Neuronal stem cell (in vitro differentiated cells): Measurements from ENCODE around the gene PSAP.

Source experiments
- DNase-seq: peaks from one replicate; pipeline ENCODE4 v3.0.0-alpha.2; 2013; ENCODE audit warnings: low spot score
- H2AFZ ChIP-seq: one replicate; pipeline ENCODE4 v1.6.1; 2013; ENCODE audit warnings: mild to moderate bottlenecking, low read length, inconsistent platforms
- H2AK5ac ChIP-seq: 2 replicates; pipeline ENCODE4 v1.6.1; 2013; ENCODE audit warnings: low read depth, mild to moderate bottlenecking, inconsistent platforms, low read length, moderate library complexity, mixed read lengths
- H2BK120ac ChIP-seq: 2 replicates; pipeline ENCODE4 v1.6.1; 2013; ENCODE audit warnings: low read depth, mild to moderate bottlenecking, inconsistent platforms, low read length, moderate library complexity, mixed read lengths
- H2BK12ac ChIP-seq: one replicate; pipeline ENCODE4 v1.6.1; 2013; ENCODE audit warnings: low read length, inconsistent platforms
- H2BK15ac ChIP-seq: 2 replicates; pipeline ENCODE4 v1.6.1; 2013; ENCODE audit warnings: mild to moderate bottlenecking, low read length, inconsistent platforms, mixed read lengths
- H2BK5ac ChIP-seq: one replicate; pipeline ENCODE4 v1.6.1; 2013; ENCODE audit warnings: inconsistent platforms, mild to moderate bottlenecking, low read length, moderate library complexity
- H3K14ac ChIP-seq: one replicate; pipeline ENCODE4 v1.6.1; 2013; ENCODE audit warnings: low read length, inconsistent platforms
- H3K18ac ChIP-seq: 2 replicates; pipeline ENCODE4 v1.6.1; 2013; ENCODE audit warnings: low read length, inconsistent platforms
- H3K23ac ChIP-seq: 2 replicates; pipeline ENCODE4 v1.6.1; 2013; ENCODE audit warnings: low read depth, mild to moderate bottlenecking, mixed read lengths, low read length, inconsistent platforms; ENCODE audit not compliant: poor library complexity
- H3K27ac ChIP-seq: replicated peaks from 3 replicates; pipeline ENCODE4 v1.5.1; 2013; ENCODE audit warnings: low read length, inconsistent platforms
- H3K27me3 ChIP-seq, 3 experiments: 2 replicates each; pipeline ENCODE4 v1.6.1; 2013; ENCODE audit warnings: low read length in 3 of 3, mild to moderate bottlenecking in 2 of 3, inconsistent platforms in 1 of 3, low read depth in 1 of 3, mixed read lengths in 1 of 3, moderate library complexity in 1 of 3; ENCODE audit not compliant: control insufficient read depth in 3 of 3, insufficient read depth in 3 of 3
- H3K36me3 ChIP-seq, 2 donors: replicated peaks in 1 of 2; 2 replicates each; pipeline ENCODE4 v1.6.1; 2013; ENCODE audit warnings: low read length in 2 of 2; ENCODE audit not compliant: control insufficient read depth in 2 of 2, insufficient read depth in 2 of 2
- H3K4ac ChIP-seq: 2 replicates; pipeline ENCODE4 v1.6.1; 2013; ENCODE audit warnings: inconsistent platforms, mild to moderate bottlenecking, low read length, moderate library complexity
- H3K4me1 ChIP-seq, 2 donors: 1 replicate in 1 of 2; 2 replicates in 1 of 2; pipeline ENCODE4 v1.6.1; 2013; ENCODE audit warnings: low read length in 2 of 2, low read depth in 1 of 2; ENCODE audit not compliant: control insufficient read depth in 2 of 2, insufficient read depth in 1 of 2
- H3K4me2 ChIP-seq: one replicate; pipeline ENCODE4 v1.6.1; 2013; ENCODE audit warnings: mild to moderate bottlenecking, low read length, inconsistent platforms; ENCODE audit not compliant: insufficient read depth, poor library complexity, severe bottlenecking
- H3K4me3 ChIP-seq, 2 donors: 2 replicates each; pipeline ENCODE4 v1.5.1; 2013; ENCODE audit warnings: low read length in 2 of 2, mild to moderate bottlenecking in 2 of 2, inconsistent platforms in 1 of 2, moderate library complexity in 1 of 2
- H3K79me1 ChIP-seq: one replicate; pipeline ENCODE4 v1.6.1; 2013; ENCODE audit warnings: low read depth, mild to moderate bottlenecking, inconsistent platforms, low read length, moderate library complexity
- H3K9ac ChIP-seq: one replicate; pipeline ENCODE4 v1.6.1; 2013; ENCODE audit warnings: mild to moderate bottlenecking, low read depth, low read length, inconsistent platforms; ENCODE audit not compliant: poor library complexity
- H3K9me3 ChIP-seq, 2 donors: replicated peaks in 1 of 2; 2 replicates each; pipeline versions ENCODE3 to v1.6.1; 2013; ENCODE audit warnings: low read length in 2 of 2, mild to moderate bottlenecking in 2 of 2, inconsistent platforms in 1 of 2, low read depth in 1 of 2, mixed read lengths in 1 of 2, moderate library complexity in 1 of 2; ENCODE audit not compliant: control insufficient read depth in 2 of 2, insufficient read depth in 1 of 2
- H4K8ac ChIP-seq: one replicate; pipeline ENCODE4 v1.6.1; 2013; ENCODE audit warnings: low read depth, mild to moderate bottlenecking, inconsistent platforms, low read length, moderate library complexity
- H4K91ac ChIP-seq: one replicate; pipeline ENCODE4 v1.6.1; 2013; ENCODE audit warnings: low read length, low read depth, mild to moderate bottlenecking, inconsistent platforms; ENCODE audit not compliant: poor library complexity
- WGBS, 2 donors: extraction: QIAGEN DNeasy Blood & Tissue Kit; methylation state at CpG; one replicate each; pipeline ENCODE4 v1.1.7; 2013; ENCODE audit warnings: missing lambda C conversion rate in 2 of 2, mixed read lengths in 1 of 2; ENCODE audit not compliant: insufficient read length in 2 of 2, insufficient replicate concordance in 1 of 2; ENCODE audit errors: extremely low coverage in 2 of 2; 5-methylcytosine and 5-hydroxymethylcytosine counted together

The PSAP gene

GRCh38 chr10:71782221-71782916 is 68.7 kb downstream of the PSAP start:
- no peaks in the 10 kb centered on the region for H3K9me3 ChIP-seq
- WGBS, 2 donors: no CpG with 5 or more reads among the region's 6 CpGs
- no peak overlapping the region for H2BK5ac ChIP-seq
- no peak overlapping the region for H3K4me3 ChIP-seq
- no peak overlapping the region for H2AK5ac ChIP-seq
- no peak overlapping the region for H2AFZ ChIP-seq
- H3K23ac ChIP-seq: no peak overlapping the region
- H2BK120ac ChIP-seq: no peak overlapping the region
- no peaks in the 10 kb centered on the region for H3K79me1 ChIP-seq
- peak overlapping the region; percentile 49 for H3K14ac ChIP-seq
- no peak overlapping the region for H3K9ac ChIP-seq
- no peak overlapping the region for H4K8ac ChIP-seq
- DNase-seq: no peak
- no peaks in the 10 kb centered on the region for H3K36me3 ChIP-seq
- no peak overlapping the region for H3K4me2 ChIP-seq
- H3K4ac ChIP-seq: no peak overlapping the region
- no peaks in the 10 kb centered on the region for H3K4me1 ChIP-seq
- no peak overlapping the region for H3K27ac ChIP-seq
- peak overlapping the region; percentile 46 for H3K18ac ChIP-seq
- H2BK15ac ChIP-seq: peak overlapping the region; percentile 39
- H3K27me3 ChIP-seq: peaks cover 0 to 37% (median 0%) of the 10 kb centered on the region in 3 experiments
- H2BK12ac ChIP-seq: no peak overlapping the region
- no peak overlapping the region for H4K91ac ChIP-seq

GRCh38 chr10:71780719-71781118 is 70.3 kb downstream of the PSAP start:
- no CpG with 5 or more reads among the region's 9 CpGs for WGBS, 2 donors
- Histone ChIP-seq H2AK5ac (no peak overlapping the region), H3K18ac (no peak overlapping the region), H3K27ac (no peak overlapping the region), H2BK12ac (no peak overlapping the region), H3K4me1 (no peaks in the 10 kb centered on the region), H3K4me2 (no peak overlapping the region), H3K14ac (no peak overlapping the region), H3K9ac (no peak overlapping the region), H2BK15ac (no peak overlapping the region), H2BK120ac (no peak overlapping the region), H3K4ac (no peak overlapping the region), H3K4me3 (no peak overlapping the region), H2AFZ (no peak overlapping the region), H4K91ac (no peak overlapping the region), H3K23ac (no peak overlapping the region), H3K27me3 (peaks cover 0 to 41% (median 0%) of the 10 kb centered on the region in 3 experiments), H3K9me3 (no peaks in the 10 kb centered on the region), H3K36me3 (no peaks in the 10 kb centered on the region), H3K79me1 (no peaks in the 10 kb centered on the region), H4K8ac (no peak overlapping the region), H2BK5ac (no peak overlapping the region)
- no peak for DNase-seq

GRCh38 chr10:71780156-71780555 is 70.9 kb downstream of the PSAP start:
- no peak overlapping the region for H3K23ac ChIP-seq
- H2BK120ac ChIP-seq: no peak overlapping the region
- no peak overlapping the region for H4K8ac ChIP-seq
- H3K14ac ChIP-seq: no peak overlapping the region
- no peak overlapping the region for H3K4ac ChIP-seq
- no peak overlapping the region for H2BK15ac ChIP-seq
- no peak overlapping the region for H3K18ac ChIP-seq
- no peak overlapping the region for H3K9ac ChIP-seq
- H2AK5ac ChIP-seq: no peak overlapping the region
- H3K79me1 ChIP-seq: no peaks in the 10 kb centered on the region
- H3K4me2 ChIP-seq: no peak overlapping the region
- no peak overlapping the region for H2BK5ac ChIP-seq
- H3K36me3 ChIP-seq: no peaks in the 10 kb centered on the region
- no peak overlapping the region for H4K91ac ChIP-seq
- no CpG with 5 or more reads among the region's 7 CpGs for WGBS, 2 donors
- no peak for DNase-seq
- no peaks in the 10 kb centered on the region for H3K9me3 ChIP-seq
- H3K27me3 ChIP-seq: peaks cover 0 to 47% (median 0%) of the 10 kb centered on the region in 3 experiments
- no peak overlapping the region for H2BK12ac ChIP-seq
- H3K4me1 ChIP-seq: no peaks in the 10 kb centered on the region
- H2AFZ ChIP-seq: no peak overlapping the region
- H3K4me3 ChIP-seq: no peak overlapping the region
- H3K27ac ChIP-seq: no peak overlapping the region

- Histone ChIP-seq H4K91ac (no peak overlapping the region), H3K4me2 (no peak overlapping the region), H3K4me3 (no peak overlapping the region), H2BK15ac (no peak overlapping the region), H4K8ac (no peak overlapping the region), H3K4ac (no peak overlapping the region), H2BK5ac (no peak overlapping the region), H2AK5ac (no peak overlapping the region), H3K4me1 (no peaks in the 10 kb centered on the region), H3K9me3 (no peaks in the 10 kb centered on the region), H3K14ac (no peak overlapping the region), H3K23ac (no peak overlapping the region), H3K27me3 (peaks cover 0 to 52% (median 0%) of the 10 kb centered on the region in 3 experiments), H2AFZ (no peak overlapping the region), H3K18ac (no peak overlapping the region), H2BK12ac (no peak overlapping the region), H3K36me3 (no peaks in the 10 kb centered on the region), H3K9ac (no peak overlapping the region), H2BK120ac (no peak overlapping the region), H3K27ac (no peak overlapping the region), H3K79me1 (no peaks in the 10 kb centered on the region)
- no peak for DNase-seq
- WGBS, 2 donors: no CpG with 5 or more reads among the region's 6 CpGs
Observed at GRCh38 chr10:71779641-71780040, 71.4 kb downstream of the PSAP start.
